Activated CD4-positive, alpha-beta T cell treated with anti-CD3 and anti-CD28 coated beads, Interleukin-2, amount 10 ng/mL, durations not matched to agents 24 days and 14 days (primary cell): ENCODE measurements around the gene DACT3. TPM values are rescaled to one million over a fixed set of nuclear protein-coding genes. Genes with fewer than 3 reads are reported as not detected.

Experiments
- DNase-seq: peaks from one replicate; pipeline ENCODE4 v3.0.0; 2022
- H3K27ac Mint-ChIP-seq: one replicate; pipeline ENCODE4 v1.8.0; 2022; ENCODE audit warnings: mild to moderate bottlenecking, mixed read lengths
- H3K27me3 Mint-ChIP-seq: one replicate; pipeline ENCODE4 v1.8.0; 2022; ENCODE audit warnings: mixed read lengths
- H3K36me3 Mint-ChIP-seq: one replicate; pipeline ENCODE4 v1.8.0; 2022; ENCODE audit warnings: low read depth, mild to moderate bottlenecking, mixed read lengths
- H3K4me1 Mint-ChIP-seq: one replicate; pipeline ENCODE4 v1.8.0; 2021; ENCODE audit warnings: mixed read lengths
- H3K4me3 Mint-ChIP-seq: one replicate; pipeline ENCODE4 v1.8.0; 2022; ENCODE audit warnings: mild to moderate bottlenecking, moderate library complexity, mixed read lengths
- H3K9me3 Mint-ChIP-seq: one replicate; pipeline ENCODE4 v1.8.0; 2021; ENCODE audit warnings: mixed read lengths
- intact Hi-C: fragments of 100-400 bp; cut with micrococcal nuclease; formaldehyde crosslinking; loops from one replicate; pipeline ENCODE4 v1.15.1; 2023
- total RNA-seq: library from RNA; stranded (reverse); gene quantifications from 2 replicates; pipeline ENCODE4 v1.2.3, GENCODE V29; 2022

The DACT3 gene
- total RNA-seq, 1 donor from 2014 or later = 3.2 TPM

- peaks cover 5% of the 10 kb centered on the region for H3K4me1 Mint-ChIP-seq
- no peaks in the 10 kb centered on the region for H3K27me3 Mint-ChIP-seq
- peaks cover 77% of the 10 kb centered on the region for H3K36me3 Mint-ChIP-seq
- no peak overlapping the region for H3K4me3 Mint-ChIP-seq
- intact Hi-C loops = no loop called here
- DNase-seq = no peak
- no peak overlapping the region for H3K27ac Mint-ChIP-seq
- no peaks in the 10 kb centered on the region for H3K9me3 Mint-ChIP-seq
These were observed 28.4 kb upstream of the DACT3 start for GRCh38 chr19:46689358-46689757.

- no peak for DNase-seq
- no peaks in the 10 kb centered on the region for H3K9me3 Mint-ChIP-seq
- H3K4me3 Mint-ChIP-seq = no peak overlapping the region
- H3K27me3 Mint-ChIP-seq = no peaks in the 10 kb centered on the region
- no peak overlapping the region for H3K27ac Mint-ChIP-seq
- intact Hi-C loops = no loop called here
- H3K4me1 Mint-ChIP-seq = peaks cover 3% of the 10 kb centered on the region
- H3K36me3 Mint-ChIP-seq = peaks cover 68% of the 10 kb centered on the region
These were observed 26.6 kb upstream of the DACT3 start for GRCh38 chr19:46687438-46688145.

GRCh38 chr19:46685189-46685588, 24.2 kb upstream of the DACT3 start:
- Mint-ChIP-seq H3K27ac (no peak overlapping the region), H3K36me3 (peaks cover 55% of the 10 kb centered on the region), H3K4me1 (peaks cover 1% of the 10 kb centered on the region), H3K9me3 (no peaks in the 10 kb centered on the region), H3K27me3 (no peaks in the 10 kb centered on the region), H3K4me3 (no peak overlapping the region)
- no peak for DNase-seq
- intact Hi-C loops = no loop called here

- H3K27me3 Mint-ChIP-seq = no peaks in the 10 kb centered on the region
- H3K4me3 Mint-ChIP-seq = no peak overlapping the region
These were observed 17.2 kb upstream of the DACT3 start for GRCh38 chr19:46678110-46678732.

GRCh38 chr19:46674416-46675178, 13.6 kb upstream of the DACT3 start:
- Mint-ChIP-seq H3K4me3 (no peak overlapping the region), H3K27me3 (no peaks in the 10 kb centered on the region), H3K4me1 (peaks cover 9% of the 10 kb centered on the region), H3K9me3 (no peaks in the 10 kb centered on the region), H3K36me3 (peaks cover 61% of the 10 kb centered on the region), H3K27ac (no peak overlapping the region)
- intact Hi-C loops = no loop called here
- DNase-seq = no peak

More at GRCh38 chr19:46678110-46678732, 17.2 kb upstream of the DACT3 start:
- Mint-ChIP-seq H3K36me3 (peaks cover 62% of the 10 kb centered on the region), H3K27ac (no peak overlapping the region), H3K9me3 (no peaks in the 10 kb centered on the region), H3K4me1 (peaks cover 9% of the 10 kb centered on the region)
- intact Hi-C loops = no loop called here
- peak; percentile 90 for DNase-seq

- H3K36me3 Mint-ChIP-seq = peaks cover 39% of the 10 kb centered on the region
These were observed 9.8 kb upstream of the DACT3 start for GRCh38 chr19:46670813-46671212.

GRCh38 chr19:46668662-46669061, 7.7 kb upstream of the DACT3 start:
- no peaks in the 10 kb centered on the region for H3K9me3 Mint-ChIP-seq
- DNase-seq = no peak
- no peak overlapping the region for H3K27ac Mint-ChIP-seq
- H3K27me3 Mint-ChIP-seq = no peaks in the 10 kb centered on the region
- intact Hi-C loops = no loop called here
- no peaks in the 10 kb centered on the region for H3K4me1 Mint-ChIP-seq
- H3K36me3 Mint-ChIP-seq = peaks cover 22% of the 10 kb centered on the region
- H3K4me3 Mint-ChIP-seq = no peak overlapping the region

More at GRCh38 chr19:46670813-46671212, 9.8 kb upstream of the DACT3 start:
- Mint-ChIP-seq H3K27me3 (no peaks in the 10 kb centered on the region), H3K27ac (no peak overlapping the region), H3K9me3 (no peaks in the 10 kb centered on the region), H3K4me3 (no peak overlapping the region), H3K4me1 (no peaks in the 10 kb centered on the region)
- intact Hi-C loops = no loop called here
- no peak for DNase-seq

- no peaks in the 10 kb centered on the region for H3K9me3 Mint-ChIP-seq
- DNase-seq = no peak
- H3K27me3 Mint-ChIP-seq = peaks cover 4% of the 10 kb centered on the region
- peaks cover 12% of the 10 kb centered on the region for H3K4me1 Mint-ChIP-seq
- no peak overlapping the region for H3K27ac Mint-ChIP-seq
- peaks cover under 1% of the 10 kb centered on the region for H3K36me3 Mint-ChIP-seq
- intact Hi-C loops = no loop called here
- no peak overlapping the region for H3K4me3 Mint-ChIP-seq
These were observed 4.1 kb upstream of the DACT3 start for GRCh38 chr19:46665072-46665471.

- peaks cover 15% of the 10 kb centered on the region for H3K4me1 Mint-ChIP-seq
- H3K4me3 Mint-ChIP-seq = peak overlapping the region; percentile 80
- H3K27me3 Mint-ChIP-seq = peaks cover 23% of the 10 kb centered on the region
- H3K36me3 Mint-ChIP-seq = peaks cover 2% of the 10 kb centered on the region
- DNase-seq = peak; percentile 93
- no peaks in the 10 kb centered on the region for H3K9me3 Mint-ChIP-seq
- H3K27ac Mint-ChIP-seq = peak overlapping the region; percentile 85
- intact Hi-C loops = loop anchor here (1.0 to 5.0 kb wide), 4 partner anchors 28 to 315 kb away; partner anchors contain the start of gene PPP5C
These were observed 982 bp upstream of the DACT3 start for GRCh38 chr19:46661735-46662592.

- H3K4me3 Mint-ChIP-seq = peak overlapping the region; percentile 80
- H3K4me1 Mint-ChIP-seq = peaks cover 15% of the 10 kb centered on the region
- DNase-seq = peak; percentile 75
- H3K27ac Mint-ChIP-seq = no peak overlapping the region
- no peaks in the 10 kb centered on the region for H3K9me3 Mint-ChIP-seq
- H3K36me3 Mint-ChIP-seq = peaks cover 2% of the 10 kb centered on the region
- peaks cover 29% of the 10 kb centered on the region for H3K27me3 Mint-ChIP-seq
- intact Hi-C loops = loop anchor here (1.0 to 5.0 kb wide), 2 partner anchors 26 to 313 kb away; partner anchors contain the start of gene PPP5C
These were observed 397 bp downstream of the DACT3 start for GRCh38 chr19:46660551-46661019.

GRCh38 chr19:46660008-46660517, 919 bp downstream of the DACT3 start:
- H3K36me3 Mint-ChIP-seq = peaks cover 2% of the 10 kb centered on the region
- H3K27ac Mint-ChIP-seq = peak overlapping the region; percentile 35
- H3K9me3 Mint-ChIP-seq = no peaks in the 10 kb centered on the region
- H3K4me1 Mint-ChIP-seq = peaks cover 15% of the 10 kb centered on the region
- H3K4me3 Mint-ChIP-seq = peak overlapping the region; percentile 80
- intact Hi-C loops = loop anchor here (5.0 kb wide), 1 partner anchor 313 kb away; the partner anchor contains the start of gene PPP5C
- DNase-seq = peak; percentile 66
- peaks cover 30% of the 10 kb centered on the region for H3K27me3 Mint-ChIP-seq

GRCh38 chr19:46659151-46660007, 1.6 kb downstream of the DACT3 start:
- H3K4me3 Mint-ChIP-seq = peak overlapping the region; percentile 80
- peak overlapping the region; percentile 35 for H3K27ac Mint-ChIP-seq
- peaks cover 35% of the 10 kb centered on the region for H3K27me3 Mint-ChIP-seq
- H3K36me3 Mint-ChIP-seq = peaks cover 2% of the 10 kb centered on the region
- intact Hi-C loops = loop anchor here (5.0 kb wide), 1 partner anchor 312 kb away; the partner anchor contains the start of gene PPP5C
- H3K4me1 Mint-ChIP-seq = peaks cover 15% of the 10 kb centered on the region
- DNase-seq = peak; percentile 67
- H3K9me3 Mint-ChIP-seq = no peaks in the 10 kb centered on the region
